ENCODE data around the gene SLC26A11.

Gene SLC26A11

GRCh38 chr17:80294210-80294609 lies 74.0 kb downstream of the SLC26A11 start:
- Histone ChIP-seq H3K79me2 (ENCODE audit: control insufficient read depth, insufficient read depth, low read length, poor library complexity) (no peaks in the 10 kb centered on the region), H2BK5ac (ENCODE audit: low read depth, low read length, poor library complexity) (no peak overlapping the region), H3K36me3 (ENCODE audit: control insufficient read depth in 1 of 2, insufficient read depth in 2 of 2, low read length in 2 of 2) (peaks cover 50 to 58% of the 10 kb centered on the region in 2 experiments), H4K91ac (ENCODE audit: low read depth, low read length) (no peak overlapping the region), H3K4me2 (ENCODE audit: low read length) (no peak overlapping the region), H3K4ac (ENCODE audit: low read depth, low read length) (no peak overlapping the region), H3K4me1 (ENCODE audit: control insufficient read depth in 1 of 2, insufficient read depth in 2 of 2, low read length in 2 of 2) (no peaks in the 10 kb centered on the region), H2AFZ (ENCODE audit: insufficient read depth, low read length, poor library complexity) (no peak overlapping the region), H2BK12ac (ENCODE audit: low read length) (no peak overlapping the region), H3K79me1 (ENCODE audit: low read length) (no peaks in the 10 kb centered on the region), H3K23ac (ENCODE audit: low read length) (no peak overlapping the region), H4K12ac (ENCODE audit: low read depth, low read length) (no peak overlapping the region), H3K27me3 (ENCODE audit: insufficient read depth, low read length) (no peaks in the 10 kb centered on the region), H4K8ac (ENCODE audit: low read depth, low read length) (no peak overlapping the region), H3K9me3 (ENCODE audit: insufficient read depth, low read depth, low read length) (peaks cover 4% of the 10 kb centered on the region), H2AK5ac (ENCODE audit: low read length) (no peak overlapping the region), H2BK120ac (ENCODE audit: insufficient read depth, low read length, poor library complexity) (no peak overlapping the region), H3K14ac (ENCODE audit: low read length) (no peak overlapping the region), H3K18ac (ENCODE audit: low read length) (no peak overlapping the region), H3K4me3 (ENCODE audit: low read depth, low read length) (no peak overlapping the region), H3K27ac (ENCODE audit: low read depth, low read length) (no peak overlapping the region), H3K9ac (ENCODE audit: low read length) (no peak overlapping the region)
- DNase-seq: peak; percentile 30 to 47
- WGBS (ENCODE audit: extremely low coverage, insufficient coverage, insufficient read length): no CpG with 5 or more reads among the region's 7 CpGs

- no peak overlapping the region for H3K14ac ChIP-seq (ENCODE audit: low read length)
- no CpG with 5 or more reads among the region's 6 CpGs for WGBS (ENCODE audit: extremely low coverage, insufficient coverage, insufficient read length)
- no peak overlapping the region for H3K27ac ChIP-seq (ENCODE audit: low read depth, low read length)
- H3K79me1 ChIP-seq (ENCODE audit: low read length): no peaks in the 10 kb centered on the region
- H4K91ac ChIP-seq (ENCODE audit: low read depth, low read length): no peak overlapping the region
- H4K12ac ChIP-seq (ENCODE audit: low read depth, low read length): no peak overlapping the region
- no peak overlapping the region for H3K4ac ChIP-seq (ENCODE audit: low read depth, low read length)
- no peak overlapping the region for H3K9ac ChIP-seq (ENCODE audit: low read length)
- no peak overlapping the region for H3K23ac ChIP-seq (ENCODE audit: low read length)
- H3K4me3 ChIP-seq (ENCODE audit: low read depth, low read length): no peak overlapping the region
- H4K8ac ChIP-seq (ENCODE audit: low read depth, low read length): no peak overlapping the region
- no peaks in the 10 kb centered on the region for H3K27me3 ChIP-seq (ENCODE audit: insufficient read depth, low read length)
- DNase-seq: no peak
- H2BK12ac ChIP-seq (ENCODE audit: low read length): no peak overlapping the region
- no peak overlapping the region for H2AK5ac ChIP-seq (ENCODE audit: low read length)
- peaks cover 4% of the 10 kb centered on the region for H3K9me3 ChIP-seq (ENCODE audit: insufficient read depth, low read depth, low read length)
- no peak overlapping the region for H2AFZ ChIP-seq (ENCODE audit: insufficient read depth, low read length, poor library complexity)
- no peak overlapping the region for H3K18ac ChIP-seq (ENCODE audit: low read length)
- no peaks in the 10 kb centered on the region for H3K4me1 ChIP-seq (ENCODE audit: control insufficient read depth in 1 of 2, insufficient read depth in 2 of 2, low read length in 2 of 2)
- H3K36me3 ChIP-seq (ENCODE audit: control insufficient read depth in 1 of 2, insufficient read depth in 2 of 2, low read length in 2 of 2): peaks cover 46 to 57% of the 10 kb centered on the region in 2 experiments
- H3K4me2 ChIP-seq (ENCODE audit: low read length): no peak overlapping the region
- H2BK120ac ChIP-seq (ENCODE audit: insufficient read depth, low read length, poor library complexity): no peak overlapping the region
- no peaks in the 10 kb centered on the region for H3K79me2 ChIP-seq (ENCODE audit: control insufficient read depth, insufficient read depth, low read length, poor library complexity)
- H2BK5ac ChIP-seq (ENCODE audit: low read depth, low read length, poor library complexity): no peak overlapping the region
Observed at GRCh38 chr17:80294653-80295052, 74.4 kb downstream of the SLC26A11 start.

GRCh38 chr17:80295146-80295545 lies 74.9 kb downstream of the SLC26A11 start:
- no peak overlapping the region for H2AFZ ChIP-seq (ENCODE audit: insufficient read depth, low read length, poor library complexity)
- H3K79me1 ChIP-seq (ENCODE audit: low read length): no peaks in the 10 kb centered on the region
- H3K18ac ChIP-seq (ENCODE audit: low read length): no peak overlapping the region
- no peak overlapping the region for H3K23ac ChIP-seq (ENCODE audit: low read length)
- H4K12ac ChIP-seq (ENCODE audit: low read depth, low read length): no peak overlapping the region
- H3K4ac ChIP-seq (ENCODE audit: low read depth, low read length): no peak overlapping the region
- DNase-seq: no peak
- H3K9ac ChIP-seq (ENCODE audit: low read length): no peak overlapping the region
- H3K14ac ChIP-seq (ENCODE audit: low read length): no peak overlapping the region
- H3K4me1 ChIP-seq (ENCODE audit: control insufficient read depth in 1 of 2, insufficient read depth in 2 of 2, low read length in 2 of 2): no peaks in the 10 kb centered on the region
- H3K27me3 ChIP-seq (ENCODE audit: insufficient read depth, low read length): no peaks in the 10 kb centered on the region
- no peak overlapping the region for H3K4me2 ChIP-seq (ENCODE audit: low read length)
- H2BK120ac ChIP-seq (ENCODE audit: insufficient read depth, low read length, poor library complexity): no peak overlapping the region
- no CpG with 5 or more reads among the region's 5 CpGs for WGBS (ENCODE audit: extremely low coverage, insufficient coverage, insufficient read length)
- no peak overlapping the region for H2BK12ac ChIP-seq (ENCODE audit: low read length)
- no peak overlapping the region for H3K27ac ChIP-seq (ENCODE audit: low read depth, low read length)
- peaks cover under 1% of the 10 kb centered on the region for H3K9me3 ChIP-seq (ENCODE audit: insufficient read depth, low read depth, low read length)
- no peak overlapping the region for H4K8ac ChIP-seq (ENCODE audit: low read depth, low read length)
- H2AK5ac ChIP-seq (ENCODE audit: low read length): no peak overlapping the region
- peaks cover 42 to 52% of the 10 kb centered on the region in 2 experiments for H3K36me3 ChIP-seq (ENCODE audit: control insufficient read depth in 1 of 2, insufficient read depth in 2 of 2, low read length in 2 of 2)
- no peak overlapping the region for H2BK5ac ChIP-seq (ENCODE audit: low read depth, low read length, poor library complexity)
- H4K91ac ChIP-seq (ENCODE audit: low read depth, low read length): no peak overlapping the region
- no peak overlapping the region for H3K4me3 ChIP-seq (ENCODE audit: low read depth, low read length)
- H3K79me2 ChIP-seq (ENCODE audit: control insufficient read depth, insufficient read depth, low read length, poor library complexity): no peaks in the 10 kb centered on the region

- Histone ChIP-seq H2BK5ac (ENCODE audit: low read depth, low read length, poor library complexity) (no peak overlapping the region), H3K9me3 (ENCODE audit: insufficient read depth, low read depth, low read length) (no peaks in the 10 kb centered on the region), H4K8ac (ENCODE audit: low read depth, low read length) (no peak overlapping the region), H3K4ac (ENCODE audit: low read depth, low read length) (no peak overlapping the region), H3K27me3 (ENCODE audit: insufficient read depth, low read length) (no peaks in the 10 kb centered on the region), H3K79me2 (ENCODE audit: control insufficient read depth, insufficient read depth, low read length, poor library complexity) (no peaks in the 10 kb centered on the region), H2AK5ac (ENCODE audit: low read length) (no peak overlapping the region), H3K4me3 (ENCODE audit: low read depth, low read length) (no peak overlapping the region), H3K18ac (ENCODE audit: low read length) (no peak overlapping the region), H4K12ac (ENCODE audit: low read depth, low read length) (no peak overlapping the region), H3K27ac (ENCODE audit: low read depth, low read length) (no peak overlapping the region), H2AFZ (ENCODE audit: insufficient read depth, low read length, poor library complexity) (no peak overlapping the region), H3K4me2 (ENCODE audit: low read length) (no peak overlapping the region), H3K4me1 (ENCODE audit: control insufficient read depth in 1 of 2, insufficient read depth in 2 of 2, low read length in 2 of 2) (no peaks in the 10 kb centered on the region), H3K23ac (ENCODE audit: low read length) (no peak overlapping the region), H4K91ac (ENCODE audit: low read depth, low read length) (no peak overlapping the region), H3K9ac (ENCODE audit: low read length) (no peak overlapping the region), H3K14ac (ENCODE audit: low read length) (no peak overlapping the region), H3K36me3 (ENCODE audit: control insufficient read depth in 1 of 2, insufficient read depth in 2 of 2, low read length in 2 of 2) (peaks cover 42 to 48% of the 10 kb centered on the region in 2 experiments), H2BK120ac (ENCODE audit: insufficient read depth, low read length, poor library complexity) (no peak overlapping the region), H3K79me1 (ENCODE audit: low read length) (no peaks in the 10 kb centered on the region), H2BK12ac (ENCODE audit: low read length) (no peak overlapping the region)
- WGBS (ENCODE audit: extremely low coverage, insufficient coverage, insufficient read length): no CpG with 5 or more reads among the region's 6 CpGs
- DNase-seq: no peak
Observed at GRCh38 chr17:80295559-80295958, 75.3 kb downstream of the SLC26A11 start.
